Coronary artery (tissue), 2 donors: ENCODE results near the gene LHFPL6.

Experiments used
- DNase-seq: peaks from one replicate; pipeline ENCODE4 v3.0.0-alpha.2; 2017; ENCODE audit warnings: low spot score
- H3K27ac ChIP-seq, 2 donors: fragments of 200-600 bp; sonication (generic); one replicate each; pipeline ENCODE4 v1.5.1; 2016 to 2019
- H3K4me3 ChIP-seq: fragments of 200-600 bp; sonication (generic); 2 replicates; pipeline ENCODE4 v1.5.1; 2016; ENCODE audit warnings: mild to moderate bottlenecking, moderate library complexity
- CTCF ChIP-seq: fragments of 200-600 bp; sonication (generic); IDR thresholded peaks from one replicate; pipeline ENCODE4 v1.5.1; 2019; ENCODE audit warnings: antibody characterized with exemption

LHFPL6 gene

GRCh38 chr13:39408512-39408911 lies 194.5 kb downstream of the LHFPL6 start:
- DNase-seq: no peak
- H3K27ac ChIP-seq: no peak overlapping the region
- TF ChIP-seq CTCF: no peak
- no peak overlapping the region for H3K4me3 ChIP-seq

GRCh38 chr13:39407786-39408185 lies 195.2 kb downstream of the LHFPL6 start:
- Histone ChIP-seq H3K4me3 (no peak overlapping the region), H3K27ac (no peak overlapping the region)
- DNase-seq: no peak
- TF ChIP-seq CTCF: no peak

GRCh38 chr13:39407138-39407537 lies 195.9 kb downstream of the LHFPL6 start:
- Histone ChIP-seq H3K4me3 (no peak overlapping the region), H3K27ac (no peak overlapping the region)
- no peak for DNase-seq
- no peak for TF ChIP-seq CTCF

GRCh38 chr13:39406688-39407087 lies 196.3 kb downstream of the LHFPL6 start:
- DNase-seq: no peak
- Histone ChIP-seq H3K4me3 (no peak overlapping the region), H3K27ac (no peak overlapping the region)
- no peak for TF ChIP-seq CTCF

- no peak for DNase-seq
- TF ChIP-seq CTCF: no peak
- no peak overlapping the region for H3K27ac ChIP-seq
- H3K4me3 ChIP-seq: no peak overlapping the region
These were observed 197.3 kb downstream of the LHFPL6 start for GRCh38 chr13:39405596-39406205.

GRCh38 chr13:39405107-39405506 lies 197.9 kb downstream of the LHFPL6 start:
- TF ChIP-seq CTCF: no peak
- DNase-seq: no peak
- Histone ChIP-seq H3K4me3 (no peak overlapping the region), H3K27ac (no peak overlapping the region)

GRCh38 chr13:39403106-39403505 lies 199.9 kb downstream of the LHFPL6 start:
- no peak for DNase-seq
- no peak overlapping the region for H3K4me3 ChIP-seq
- H3K27ac ChIP-seq: no peak overlapping the region
- TF ChIP-seq CTCF: no peak
